Measurements from ENCODE around the gene NES.
A peak's percentile ranks its signal among the peaks of the same experiment; 100 is the strongest.

DNA sequence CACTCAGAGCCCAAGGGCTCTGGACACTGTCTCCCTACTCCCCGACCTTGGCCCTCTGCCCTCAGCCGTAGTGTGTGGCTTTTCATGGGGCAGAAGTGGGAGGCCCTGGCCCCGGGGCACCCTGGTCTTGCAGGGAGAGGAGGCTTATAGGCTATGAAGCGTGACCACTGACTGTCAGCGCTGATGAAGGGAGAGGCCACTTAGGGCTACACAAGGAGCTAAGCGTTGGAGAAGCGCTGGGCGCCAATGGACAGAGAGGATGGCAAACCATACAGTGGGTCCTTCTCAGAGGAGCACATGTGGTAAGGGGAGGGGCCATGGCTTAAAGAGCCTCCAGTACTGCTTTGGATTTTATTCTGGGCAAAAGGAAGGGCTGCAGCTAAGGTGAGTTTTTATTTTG is 20.3 kb upstream of the NES start:
- TF ChIP-seq, protein P1, sequence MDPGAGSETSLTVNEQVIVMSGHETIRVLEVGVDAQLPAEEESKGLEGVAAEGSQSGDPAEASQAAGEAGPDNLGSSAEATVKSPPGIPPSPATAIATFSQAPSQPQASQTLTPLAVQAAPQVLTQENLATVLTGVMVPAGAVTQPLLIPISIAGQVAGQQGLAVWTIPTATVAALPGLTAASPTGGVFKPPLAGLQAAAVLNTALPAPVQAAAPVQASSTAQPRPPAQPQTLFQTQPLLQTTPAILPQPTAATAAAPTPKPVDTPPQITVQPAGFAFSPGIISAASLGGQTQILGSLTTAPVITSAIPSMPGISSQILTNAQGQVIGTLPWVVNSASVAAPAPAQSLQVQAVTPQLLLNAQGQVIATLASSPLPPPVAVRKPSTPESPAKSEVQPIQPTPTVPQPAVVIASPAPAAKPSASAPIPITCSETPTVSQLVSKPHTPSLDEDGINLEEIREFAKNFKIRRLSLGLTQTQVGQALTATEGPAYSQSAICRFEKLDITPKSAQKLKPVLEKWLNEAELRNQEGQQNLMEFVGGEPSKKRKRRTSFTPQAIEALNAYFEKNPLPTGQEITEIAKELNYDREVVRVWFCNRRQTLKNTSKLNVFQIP (CRISPR knock-in tag; IDR thresholded peaks at IDR 0.05; ENCODE audit: borderline replicate concordance, low read depth) = no peak
- no peak for TF ChIP-seq SNAI2 (CRISPR knock-in tag; IDR thresholded peaks at IDR 0.05)
- TF ChIP-seq TOX (CRISPR knock-in tag; IDR thresholded peaks at IDR 0.05; ENCODE audit: borderline replicate concordance) = peak; percentile 51; the same call in 1 of the 2 replicates
- TF ChIP-seq, protein P2, sequence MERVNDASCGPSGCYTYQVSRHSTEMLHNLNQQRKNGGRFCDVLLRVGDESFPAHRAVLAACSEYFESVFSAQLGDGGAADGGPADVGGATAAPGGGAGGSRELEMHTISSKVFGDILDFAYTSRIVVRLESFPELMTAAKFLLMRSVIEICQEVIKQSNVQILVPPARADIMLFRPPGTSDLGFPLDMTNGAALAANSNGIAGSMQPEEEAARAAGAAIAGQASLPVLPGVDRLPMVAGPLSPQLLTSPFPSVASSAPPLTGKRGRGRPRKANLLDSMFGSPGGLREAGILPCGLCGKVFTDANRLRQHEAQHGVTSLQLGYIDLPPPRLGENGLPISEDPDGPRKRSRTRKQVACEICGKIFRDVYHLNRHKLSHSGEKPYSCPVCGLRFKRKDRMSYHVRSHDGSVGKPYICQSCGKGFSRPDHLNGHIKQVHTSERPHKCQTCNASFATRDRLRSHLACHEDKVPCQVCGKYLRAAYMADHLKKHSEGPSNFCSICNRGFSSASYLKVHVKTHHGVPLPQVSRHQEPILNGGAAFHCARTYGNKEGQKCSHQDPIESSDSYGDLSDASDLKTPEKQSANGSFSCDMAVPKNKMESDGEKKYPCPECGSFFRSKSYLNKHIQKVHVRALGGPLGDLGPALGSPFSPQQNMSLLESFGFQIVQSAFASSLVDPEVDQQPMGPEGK (CRISPR knock-in tag; IDR thresholded peaks at IDR 0.05; ENCODE audit: borderline replicate concordance) = no peak
- TF ChIP-seq ZFP3 (CRISPR knock-in tag; IDR thresholded peaks at IDR 0.05) = no peak
- no peak for TF ChIP-seq ARNTL (CRISPR knock-in tag; IDR thresholded peaks at IDR 0.05; ENCODE audit: borderline replicate concordance, low read depth)
- TF ChIP-seq CSDC2 (CRISPR knock-in tag; IDR thresholded peaks at IDR 0.05) = no peak
- TF ChIP-seq ZNF70 (CRISPR knock-in tag; IDR thresholded peaks at IDR 0.05) = no peak
- TF ChIP-seq, protein P3, sequence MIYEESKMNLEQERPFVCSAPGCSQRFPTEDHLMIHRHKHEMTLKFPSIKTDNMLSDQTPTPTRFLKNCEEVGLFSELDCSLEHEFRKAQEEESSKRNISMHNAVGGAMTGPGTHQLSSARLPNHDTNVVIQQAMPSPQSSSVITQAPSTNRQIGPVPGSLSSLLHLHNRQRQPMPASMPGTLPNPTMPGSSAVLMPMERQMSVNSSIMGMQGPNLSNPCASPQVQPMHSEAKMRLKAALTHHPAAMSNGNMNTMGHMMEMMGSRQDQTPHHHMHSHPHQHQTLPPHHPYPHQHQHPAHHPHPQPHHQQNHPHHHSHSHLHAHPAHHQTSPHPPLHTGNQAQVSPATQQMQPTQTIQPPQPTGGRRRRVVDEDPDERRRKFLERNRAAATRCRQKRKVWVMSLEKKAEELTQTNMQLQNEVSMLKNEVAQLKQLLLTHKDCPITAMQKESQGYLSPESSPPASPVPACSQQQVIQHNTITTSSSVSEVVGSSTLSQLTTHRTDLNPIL (CRISPR knock-in tag; IDR thresholded peaks at IDR 0.05; ENCODE audit: low read depth) = no peak
- no peak; the same call in 1 of the 2 replicates for TF ChIP-seq RARB (CRISPR knock-in tag; IDR thresholded peaks at IDR 0.05)
